NCI-H748 (cell line): ENCODE data around the gene TIE1.
A peak's percentile ranks its signal among the peaks of the same experiment; 100 is the strongest.
"Not testable (repeated sequence)": the region's sequence is repeated elsewhere in the genome, so short reads cannot be mapped to it uniquely, and the experiment has no call there.

Source experiments
- DNase-seq: peaks from one replicate; lab custom pipeline; 2025; ENCODE audit not compliant: unreplicated experiment; lab: John Stamatoyannopoulos, UW

Gene TIE1

DNA sequence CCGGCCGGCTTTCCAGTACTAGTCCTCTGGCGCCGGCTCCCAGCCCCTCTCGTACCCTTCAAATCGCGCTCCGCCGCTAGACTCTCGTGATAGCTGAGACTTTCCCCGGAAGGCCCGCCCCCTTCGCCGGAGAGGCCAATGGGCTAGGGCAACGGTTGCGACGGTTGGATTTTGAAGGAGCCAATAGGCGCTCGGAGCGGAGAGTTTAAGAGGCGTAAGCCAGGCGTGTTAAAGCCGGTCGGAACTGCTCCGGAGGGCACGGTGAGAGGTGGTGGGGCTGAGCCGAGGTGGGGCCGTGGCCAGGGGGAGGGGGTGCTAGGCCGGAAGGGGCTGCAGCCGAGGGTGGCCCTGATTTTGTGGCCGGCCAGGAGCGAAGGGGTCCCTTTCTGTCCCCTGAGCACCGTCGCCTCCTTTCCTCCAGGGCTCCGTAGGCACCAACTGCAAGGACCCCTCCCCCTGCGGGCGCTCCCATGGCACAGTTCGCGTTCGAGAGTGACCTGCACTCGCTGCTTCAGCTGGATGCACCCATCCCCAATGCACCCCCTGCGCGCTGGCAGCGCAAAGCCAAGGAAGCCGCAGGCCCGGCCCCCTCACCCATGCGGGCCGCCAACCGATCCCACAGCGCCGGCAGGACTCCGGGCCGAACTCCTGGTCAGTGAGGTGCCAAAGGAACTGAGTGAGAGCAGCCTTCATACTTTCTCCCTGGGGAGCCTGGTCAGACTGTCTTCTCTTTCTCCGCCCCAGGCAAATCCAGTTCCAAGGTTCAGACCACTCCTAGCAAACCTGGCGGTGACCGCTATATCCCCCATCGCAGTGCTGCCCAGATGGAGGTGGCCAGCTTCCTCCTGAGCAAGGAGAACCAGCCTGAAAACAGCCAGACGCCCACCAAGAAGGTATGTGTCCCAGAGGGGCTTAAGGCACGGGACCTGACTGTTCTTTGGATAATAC is 58.2 kb downstream of the TIE1 start, which contains the start of gene CDC20:
Gene CDC20 (plus strand): TSS at position 236 of the 948 bp plus-strand sequence. CDS start 235 bp downstream, at position 471.
- DNase-seq, result peak; percentile 100

DNA sequence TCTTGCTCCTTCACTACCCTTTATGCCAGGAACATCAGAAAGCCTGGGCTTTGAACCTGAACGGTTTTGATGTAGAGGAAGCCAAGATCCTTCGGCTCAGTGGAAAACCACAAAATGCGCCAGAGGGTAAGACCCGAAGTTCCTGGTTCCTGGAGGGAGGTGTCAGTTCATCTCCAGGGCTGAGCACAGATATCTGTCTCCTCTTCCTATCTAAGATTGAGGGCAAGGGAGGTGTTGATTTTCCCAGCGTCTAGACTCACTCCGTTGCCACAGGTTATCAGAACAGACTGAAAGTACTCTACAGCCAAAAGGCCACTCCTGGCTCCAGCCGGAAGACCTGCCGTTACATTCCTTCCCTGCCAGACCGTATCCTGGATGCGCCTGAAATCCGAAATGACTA is 58.9 kb downstream of the TIE1 start:
- no peak for DNase-seq

DNA sequence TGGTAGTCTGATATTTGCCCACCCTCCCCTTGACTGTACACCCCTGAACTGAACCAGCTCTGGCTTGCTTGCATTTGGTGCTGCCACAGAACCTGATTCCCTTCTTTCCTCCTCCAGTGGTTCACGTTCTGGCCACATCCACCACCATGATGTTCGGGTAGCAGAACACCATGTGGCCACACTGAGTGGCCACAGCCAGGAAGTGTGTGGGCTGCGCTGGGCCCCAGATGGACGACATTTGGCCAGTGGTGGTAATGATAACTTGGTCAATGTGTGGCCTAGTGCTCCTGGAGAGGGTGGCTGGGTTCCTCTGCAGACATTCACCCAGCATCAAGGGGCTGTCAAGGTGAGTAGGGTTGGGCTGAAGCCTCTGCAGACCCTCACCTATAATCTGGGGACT is 59.8 kb downstream of the TIE1 start:
- no peak for DNase-seq

DNA sequence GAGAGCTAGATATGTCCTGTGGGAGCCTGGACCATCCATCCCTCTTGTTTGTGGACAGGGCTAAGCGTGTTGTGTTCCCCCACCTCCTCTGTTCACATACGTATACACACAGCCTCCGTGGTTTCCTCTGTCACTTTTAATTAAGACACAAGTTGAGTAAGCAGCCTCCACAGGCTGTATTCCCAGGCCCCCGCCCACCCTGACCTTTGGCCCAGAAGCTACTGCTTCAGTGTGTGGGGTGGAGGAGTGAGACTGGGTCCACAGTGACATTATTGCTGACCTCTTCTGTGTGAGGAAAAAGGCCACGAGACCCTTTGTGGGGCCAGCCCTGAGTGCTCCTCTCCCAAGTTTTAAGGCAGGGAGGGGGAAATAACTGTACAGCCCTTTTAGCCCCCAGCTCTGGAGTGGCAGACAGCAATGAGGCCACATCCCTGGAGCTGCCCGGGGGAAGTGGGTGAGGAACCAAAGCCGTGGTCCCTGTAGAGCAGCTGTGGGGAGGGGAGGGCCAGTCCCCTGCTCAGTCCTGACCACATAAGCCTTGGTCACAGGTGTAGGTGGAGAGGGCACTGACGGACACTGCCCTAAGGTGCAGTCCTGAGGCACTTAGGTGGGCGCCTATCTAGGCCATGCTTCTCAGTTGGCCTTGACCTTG is 62.6 kb downstream of the TIE1 start:
- DNase-seq, result no peak

DNA sequence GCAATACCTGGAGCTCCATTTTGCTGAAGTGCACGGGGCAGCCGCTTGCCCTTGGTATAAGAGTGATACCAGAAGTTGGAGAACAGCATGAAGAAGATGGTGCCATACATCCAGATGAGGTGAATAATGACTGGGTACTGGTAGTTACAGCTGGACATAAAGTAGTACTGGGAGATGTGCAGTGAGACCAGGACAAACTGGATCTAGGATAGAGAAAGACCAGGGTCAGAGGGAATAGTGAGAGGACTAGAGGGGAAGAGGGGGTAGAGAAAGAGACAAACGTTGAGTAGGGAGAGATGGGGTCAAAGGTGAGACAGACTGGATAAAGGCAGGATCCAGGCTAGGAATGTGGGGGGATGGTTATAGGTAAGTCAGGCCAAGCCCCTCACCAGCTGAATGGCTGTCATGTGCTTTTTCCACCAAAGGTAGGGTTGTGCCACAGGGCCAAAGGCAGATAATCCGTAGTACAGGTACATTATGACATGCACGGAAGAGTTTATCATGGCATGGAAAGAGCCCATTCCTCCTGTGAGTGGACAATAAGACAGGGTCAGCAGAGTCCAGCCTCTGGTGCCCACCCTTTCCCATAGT is 63.2 kb downstream of the TIE1 start:
- no peak for DNase-seq

DNA sequence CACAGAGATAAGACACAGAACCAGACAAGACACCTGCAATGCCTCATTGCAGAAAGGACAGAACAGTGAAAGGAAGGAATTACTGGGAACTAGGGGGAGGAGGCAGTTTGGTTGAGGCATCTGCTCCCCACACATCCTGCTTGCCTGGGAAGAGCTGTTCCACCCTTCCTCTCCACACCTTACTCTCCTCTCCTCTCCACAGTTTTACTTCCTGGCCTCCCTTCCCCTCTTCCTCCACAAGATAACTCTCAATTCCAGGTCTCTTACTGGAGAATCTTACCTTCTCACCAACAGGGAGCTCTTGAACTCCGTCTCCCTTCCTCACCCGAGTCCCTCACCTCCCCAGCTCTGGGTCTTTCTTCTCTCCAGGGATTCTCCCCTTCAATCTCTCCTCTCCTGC is 64.9 kb downstream of the TIE1 start:
- DNase-seq, result no peak

DNA sequence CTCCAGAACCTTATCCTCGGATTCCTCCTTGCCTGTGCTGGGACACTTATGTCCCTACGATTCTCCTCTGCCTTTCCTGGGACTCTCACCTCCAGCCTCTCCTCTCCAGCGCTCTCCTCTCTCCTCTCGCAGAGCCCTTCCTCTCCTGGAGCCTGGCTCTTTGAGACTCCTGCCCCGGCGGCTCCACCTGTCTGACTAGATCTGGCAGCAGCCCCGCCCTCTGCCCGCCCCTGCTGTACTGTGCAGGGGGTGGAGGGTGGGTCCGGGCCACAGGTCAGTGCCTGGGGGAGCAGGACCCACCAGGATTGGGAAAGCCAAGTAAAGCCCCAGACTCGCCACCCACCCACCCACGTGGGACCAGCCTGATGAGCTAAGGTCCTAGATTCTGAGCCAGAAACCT is 65.4 kb downstream of the TIE1 start:
- peak; percentile 82 for DNase-seq

DNA sequence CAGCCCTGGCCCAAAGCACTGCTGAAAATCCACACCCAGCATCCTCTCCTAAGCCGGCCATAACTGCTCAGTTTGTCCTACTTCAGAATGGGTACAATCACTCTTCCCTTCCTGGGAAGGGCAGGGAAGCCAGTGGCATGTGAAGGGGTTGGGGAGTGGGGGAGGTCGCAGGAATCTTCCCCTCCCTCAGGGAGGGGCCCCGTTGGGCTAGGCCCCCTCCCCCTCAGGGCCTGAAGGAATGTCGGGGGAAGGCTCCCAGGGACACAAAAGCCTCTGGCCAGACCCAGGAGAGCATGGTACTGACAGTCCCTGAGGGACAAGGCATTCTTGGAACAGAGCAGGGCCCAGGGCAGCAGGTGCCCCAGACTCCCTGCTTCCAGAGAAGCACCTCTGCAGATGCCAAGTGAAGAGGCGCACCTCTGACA is 65.8 kb downstream of the TIE1 start:
- no peak for DNase-seq

DNA sequence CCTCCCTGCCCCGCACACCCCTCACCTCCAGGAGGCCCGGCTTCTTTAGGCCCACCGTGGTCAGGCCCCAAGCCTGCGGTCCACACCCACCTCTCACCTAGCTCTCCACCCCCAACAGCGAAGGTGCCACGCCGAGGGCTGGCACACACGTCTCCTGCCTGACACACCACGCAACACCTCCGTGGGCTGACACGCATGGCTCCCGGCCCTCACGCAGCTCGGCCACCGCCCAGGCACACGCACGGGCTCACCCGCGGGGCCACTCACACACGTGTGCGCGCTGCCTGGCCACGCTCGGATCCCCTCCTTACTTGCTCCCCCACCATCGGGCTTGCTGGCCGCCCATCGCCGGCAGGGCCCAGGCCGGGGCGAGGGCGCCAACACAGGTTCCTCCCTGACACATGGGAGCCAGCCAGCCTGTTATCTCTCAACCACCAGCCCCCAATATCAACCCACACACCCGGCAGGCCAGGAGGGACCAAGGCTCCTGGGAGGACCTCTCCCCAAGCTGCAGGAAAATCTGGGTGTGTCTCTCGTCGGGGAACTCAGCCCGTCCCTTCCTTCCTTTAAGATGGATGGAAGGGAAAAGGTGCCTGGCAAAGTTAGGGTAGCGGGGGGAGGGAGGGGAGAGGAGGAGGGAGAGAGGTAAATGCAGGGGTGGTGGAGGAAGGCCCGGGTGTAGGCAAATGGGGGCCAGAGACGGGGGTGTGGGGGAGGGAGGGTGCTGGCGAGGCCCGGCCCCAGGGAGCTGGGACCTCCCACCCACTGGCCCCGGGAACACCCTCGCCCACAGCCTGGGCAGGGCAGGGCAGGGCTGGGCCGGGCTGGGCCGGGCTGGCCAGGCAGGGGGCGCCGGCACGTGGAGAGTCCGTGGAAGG is 66.5 kb downstream of the TIE1 start:
- peak; percentile 88 for DNase-seq

DNA sequence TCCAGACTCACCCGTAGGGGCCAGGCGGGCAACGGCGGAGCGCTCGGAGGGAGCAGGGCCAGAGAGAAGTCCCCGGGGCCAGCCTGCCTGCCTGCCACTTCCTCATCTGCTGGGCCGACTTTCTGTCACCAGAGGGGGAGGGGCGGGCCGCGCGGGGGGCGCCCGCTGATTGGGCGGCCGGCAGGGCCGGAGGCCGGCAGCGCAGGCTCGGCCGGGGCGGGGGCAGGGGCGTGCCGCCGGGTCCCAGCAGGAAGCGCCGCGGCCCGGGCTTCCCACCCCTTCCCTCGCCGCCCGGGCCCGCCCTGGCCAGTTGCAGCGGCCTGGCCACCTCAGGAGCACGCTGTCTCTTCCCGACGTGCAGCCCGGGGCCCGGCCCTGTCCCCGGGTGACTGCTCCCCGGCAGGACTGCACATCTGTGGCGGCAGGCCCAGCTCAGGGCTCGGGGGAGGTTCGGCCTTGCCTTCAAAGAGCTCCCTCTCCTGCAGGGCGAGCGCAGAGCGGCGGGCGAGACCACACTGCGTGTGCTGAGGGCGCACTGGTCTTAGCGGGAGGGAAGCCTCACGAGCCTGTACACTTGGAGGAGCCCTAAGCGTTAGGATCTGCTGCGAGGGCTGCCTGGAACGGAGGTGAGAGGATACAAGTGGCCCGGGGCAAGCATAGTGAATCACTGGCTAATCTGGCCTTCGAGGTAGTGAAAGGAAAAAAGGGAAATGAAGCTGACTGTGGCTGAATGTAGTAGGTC is 67.3 kb downstream of the TIE1 start, which contains the start of gene ELOVL1:
Gene ELOVL1 (minus strand): TSS at position 108 of the 742 bp plus-strand sequence. CDS start 2,402 bp downstream, outside the sequence.
- DNase-seq, result peak; percentile 100

DNA sequence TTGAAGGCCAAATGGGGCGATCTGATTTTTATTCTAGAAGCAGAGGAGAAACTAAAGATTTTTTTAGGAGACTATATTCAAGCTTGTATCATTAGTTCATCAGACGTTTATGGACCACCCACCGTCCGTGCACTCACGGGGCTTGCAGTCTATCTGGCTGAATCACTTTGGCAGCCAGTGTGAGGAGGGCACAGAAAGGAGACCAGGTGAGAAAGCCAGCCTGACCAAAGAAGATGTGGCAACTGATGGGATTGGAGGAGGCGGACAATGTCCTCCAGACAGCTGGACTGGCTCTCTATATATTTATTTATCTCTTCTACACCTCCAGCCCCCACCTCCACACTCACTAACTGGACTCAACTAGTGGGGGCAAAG is 67.9 kb downstream of the TIE1 start:
- DNase-seq, result peak; percentile 76

DNA sequence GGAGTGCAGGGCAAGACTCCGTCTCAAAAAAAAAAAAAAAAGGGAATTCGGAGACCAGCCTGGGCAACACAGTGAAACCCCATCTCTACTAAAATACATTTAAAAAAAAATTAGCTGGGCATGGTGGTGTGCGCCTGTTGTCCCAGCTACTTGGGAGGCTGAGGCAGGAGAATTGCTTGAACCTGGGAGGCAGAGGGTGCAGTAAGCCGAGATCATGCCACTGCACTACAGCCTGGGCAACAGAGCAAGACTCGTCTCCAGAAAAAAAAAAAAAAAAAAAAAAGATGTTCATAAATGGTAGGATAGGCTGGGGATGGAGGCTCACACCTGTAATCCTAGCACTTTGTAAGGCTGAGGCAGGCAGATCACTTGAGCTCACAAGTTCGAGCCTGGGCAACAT is 69.0 kb downstream of the TIE1 start:
- DNase-seq, result not testable (repeated sequence)

DNA sequence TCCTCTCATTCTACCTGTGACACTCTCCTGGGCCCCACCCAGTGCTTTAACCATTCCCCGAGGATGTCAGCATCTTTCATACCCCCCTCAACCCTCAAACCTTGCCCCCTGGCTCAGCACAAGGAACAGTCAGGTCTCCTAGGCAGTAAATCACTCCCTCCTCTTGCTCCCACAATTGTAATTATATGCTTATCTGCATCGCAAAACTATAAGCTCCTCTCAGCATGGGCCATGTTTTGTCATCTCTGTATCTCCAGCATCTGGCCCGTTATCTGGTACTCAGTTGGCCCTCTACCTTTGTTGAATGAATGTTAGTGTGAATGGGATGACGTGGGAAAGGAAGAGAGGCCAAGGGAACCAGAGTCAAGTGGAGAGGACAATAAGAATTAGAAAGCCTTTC is 69.8 kb downstream of the TIE1 start:
- no peak for DNase-seq

DNA sequence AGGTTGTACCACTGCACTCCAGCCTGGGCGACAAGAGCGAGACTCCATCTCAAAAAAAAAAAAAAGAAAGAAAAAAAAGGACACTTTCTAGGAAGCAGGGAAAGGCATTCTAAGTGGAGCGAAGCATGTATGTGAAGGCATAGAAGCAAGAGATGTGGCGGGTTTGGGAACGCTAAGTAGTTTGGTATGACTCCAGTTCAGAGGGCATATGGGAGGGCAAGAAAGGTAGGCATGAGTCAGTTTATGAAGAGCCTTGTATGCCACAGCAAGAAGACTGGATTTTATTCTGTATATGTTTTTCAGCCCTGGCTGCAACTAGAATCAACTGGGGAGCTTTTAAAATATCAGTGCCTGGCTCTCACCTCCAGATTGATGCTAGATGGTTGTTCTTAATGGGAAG is 71.4 kb downstream of the TIE1 start:
- no peak for DNase-seq
